ENCODE results near the gene NLRP11.

Gene NLRP11
- long read RNA-seq, donor 1, result 0 reads
- long read RNA-seq, donor 2, result 0 reads
- long read RNA-seq, donor 3, result 0 reads
- long read RNA-seq, donor 4, result 0 reads
- long read RNA-seq, donor 5, result 0 reads
- long read RNA-seq, donor 6, result 0 reads
- long read RNA-seq, donor 7, result 0 reads
- long read RNA-seq, donor 8, result 0 reads

DNA sequence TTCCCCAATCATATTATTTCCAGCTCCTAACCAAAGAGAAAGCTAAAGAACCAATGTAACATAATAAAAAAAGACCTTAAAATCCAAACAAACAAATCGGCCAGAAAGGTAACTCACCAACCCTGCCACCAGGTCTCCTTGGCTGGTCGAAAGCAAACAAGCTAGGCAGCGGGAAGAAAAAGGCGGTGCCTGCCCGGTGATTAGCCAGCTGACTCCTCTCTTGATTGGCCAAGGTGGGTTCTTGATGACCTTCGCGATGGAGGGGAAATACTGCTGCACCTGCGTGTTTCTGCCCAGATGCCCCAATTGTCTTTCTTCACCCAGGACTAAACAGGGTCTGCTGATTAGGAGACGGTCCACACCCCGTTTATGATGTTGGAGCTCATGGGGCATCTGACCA is at the start of gene NLRP11:
Gene NLRP11, minus strand, starts transcription at position 154 of the 400 bp plus-strand sequence. CDS start 13,825 bp downstream, outside the sequence.
- no peak for DNase-seq

DNA sequence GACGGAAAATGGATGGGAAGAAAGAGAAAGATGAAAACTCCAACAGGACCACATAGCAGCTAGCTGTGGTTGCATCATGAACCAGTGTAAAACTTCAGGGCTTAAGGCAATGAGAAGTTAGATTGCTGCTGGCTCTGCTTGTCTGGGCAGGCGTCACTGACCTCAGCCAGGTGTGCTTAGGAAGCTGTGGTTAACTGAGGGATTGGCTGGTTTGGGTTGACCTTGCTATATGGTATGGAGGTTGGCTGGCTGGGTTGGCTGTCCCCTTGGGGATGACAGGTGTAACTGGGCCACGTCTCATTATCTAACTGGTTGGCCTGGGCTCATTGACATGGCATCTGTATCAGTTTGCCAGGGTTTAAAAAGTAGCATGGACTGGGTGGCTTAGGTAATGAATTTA is 45.4 kb upstream of the NLRP11 start:
- DNase-seq, result no peak

DNA sequence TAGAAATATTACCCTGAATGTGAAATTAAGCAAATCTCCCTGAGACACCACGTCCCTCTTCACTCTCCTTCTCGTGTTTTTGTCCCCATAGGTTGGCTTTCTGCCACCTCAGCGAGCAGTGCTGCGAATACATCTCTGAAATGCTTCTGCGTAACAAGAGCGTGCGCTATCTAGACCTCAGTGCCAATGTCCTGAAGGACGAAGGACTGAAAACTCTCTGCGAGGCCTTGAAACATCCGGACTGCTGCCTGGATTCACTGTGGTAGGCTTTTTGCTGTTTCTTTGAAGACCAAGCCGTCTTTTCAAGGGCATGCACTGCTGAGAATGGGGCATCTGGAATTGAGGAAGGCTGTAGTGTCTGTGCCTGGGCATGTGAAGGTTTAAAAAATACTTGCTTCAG is 38.9 kb upstream of the NLRP11 start:
- no peak for DNase-seq

DNA sequence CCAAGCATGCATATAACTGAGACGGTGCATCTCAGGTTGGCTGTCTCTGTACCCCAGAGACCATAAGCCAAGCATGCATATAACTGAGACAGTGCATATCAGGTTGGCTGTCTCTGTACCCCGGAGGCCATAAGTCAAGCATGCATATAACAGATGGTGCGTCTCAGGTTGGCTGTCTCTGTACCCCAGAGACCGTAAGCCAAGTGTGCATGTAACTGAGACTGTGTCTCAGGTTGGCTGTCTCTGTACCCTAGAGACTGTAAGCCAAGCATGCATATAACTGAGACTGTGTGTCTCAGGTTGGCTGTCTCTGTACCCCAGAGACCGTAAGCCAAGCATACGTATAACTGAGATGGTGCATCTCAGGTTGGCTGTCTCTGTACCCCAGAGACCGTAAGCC is 35.3 kb upstream of the NLRP11 start:
- DNase-seq, result no peak

DNA sequence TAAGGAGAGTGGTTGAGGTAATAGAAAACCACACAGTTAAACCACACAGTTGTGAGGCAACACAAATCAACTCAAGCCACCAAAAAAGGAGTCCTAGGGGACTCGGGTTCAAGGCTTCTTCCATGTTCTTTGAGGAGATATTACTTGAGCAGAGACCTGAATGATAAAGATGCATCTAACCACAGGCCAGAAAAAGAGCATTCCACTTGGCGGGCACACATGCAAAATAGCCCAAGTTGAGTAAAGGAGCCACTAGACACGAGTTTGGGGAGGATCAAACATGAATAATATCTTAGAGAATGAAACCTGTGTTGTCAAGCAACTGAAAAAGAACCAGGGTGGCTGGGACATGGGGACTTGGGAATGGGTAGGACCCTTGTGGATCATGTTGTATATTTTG is 34.7 kb upstream of the NLRP11 start:
- DNase-seq, result no peak

DNA sequence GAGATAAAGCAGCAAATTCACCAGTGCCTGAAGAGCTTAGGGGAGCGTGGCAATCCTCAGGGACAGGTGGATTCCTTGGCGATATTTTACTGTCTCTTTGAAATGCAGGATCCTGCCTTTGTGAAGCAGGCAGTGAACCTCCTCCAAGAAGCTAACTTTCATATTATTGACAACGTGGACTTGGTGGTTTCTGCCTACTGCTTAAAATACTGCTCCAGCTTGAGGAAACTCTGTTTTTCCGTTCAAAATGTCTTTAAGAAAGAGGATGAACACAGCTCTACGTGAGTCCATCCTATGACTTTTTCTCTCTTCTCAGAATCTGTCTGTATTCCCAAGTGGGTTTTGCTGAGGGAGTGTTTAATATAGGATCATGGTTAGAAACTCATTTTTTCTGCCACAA is 27.2 kb upstream of the NLRP11 start:
- DNase-seq, result no peak

DNA sequence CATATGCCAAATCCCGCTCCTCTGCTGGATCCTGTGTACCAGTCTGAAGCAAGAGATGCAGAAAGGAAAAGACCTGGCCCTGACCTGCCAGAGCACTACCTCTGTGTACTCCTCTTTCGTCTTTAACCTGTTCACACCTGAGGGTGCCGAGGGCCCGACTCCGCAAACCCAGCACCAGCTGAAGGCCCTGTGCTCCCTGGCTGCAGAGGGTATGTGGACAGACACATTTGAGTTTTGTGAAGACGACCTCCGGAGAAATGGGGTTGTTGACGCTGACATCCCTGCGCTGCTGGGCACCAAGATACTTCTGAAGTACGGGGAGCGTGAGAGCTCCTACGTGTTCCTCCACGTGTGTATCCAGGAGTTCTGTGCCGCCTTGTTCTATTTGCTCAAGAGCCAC is 26.6 kb upstream of the NLRP11 start:
- DNase-seq, result no peak

GRCh38 chr19:55857974-55858373 is 26.2 kb upstream of the NLRP11 start:
- no peak for DNase-seq

DNA sequence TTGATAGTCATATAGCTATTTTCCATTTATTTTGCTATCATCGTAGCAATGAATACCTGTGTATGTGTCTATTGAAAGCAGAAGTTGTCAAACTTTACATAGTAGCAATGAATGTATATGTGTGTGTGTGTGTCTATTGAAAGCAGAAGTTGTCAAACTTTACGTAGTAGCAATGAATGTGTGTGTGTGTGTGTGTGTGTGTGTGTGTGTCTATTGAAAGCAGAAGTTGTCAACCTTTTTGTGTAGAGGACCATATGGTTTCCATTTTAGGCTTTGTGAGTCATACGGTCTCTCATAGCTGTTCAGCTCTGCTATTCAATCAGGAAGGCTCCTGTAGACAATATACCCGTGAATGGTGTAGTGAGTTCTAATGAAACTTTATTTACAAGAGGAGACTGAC is 25.4 kb upstream of the NLRP11 start:
- DNase-seq, result no peak

DNA sequence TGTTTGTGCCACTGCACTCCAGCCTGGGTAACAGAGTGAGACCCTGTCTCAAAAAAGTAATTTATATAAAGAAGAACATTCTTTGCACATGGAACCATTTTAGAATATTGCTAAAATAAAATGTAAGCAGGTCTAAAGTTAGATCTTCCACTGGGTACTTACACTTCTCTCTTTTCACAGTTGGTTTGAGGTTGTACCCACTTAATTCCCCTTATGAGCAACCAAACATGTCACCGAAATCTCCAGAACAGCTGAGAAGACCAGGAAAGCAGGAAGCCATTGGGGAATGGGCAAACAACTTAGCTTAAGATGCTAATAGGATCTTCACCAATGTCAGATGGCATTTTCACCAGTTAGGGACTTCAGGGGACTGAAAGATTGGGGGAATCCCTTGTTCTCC is 23.4 kb upstream of the NLRP11 start:
- DNase-seq, result no peak

- no peak for DNase-seq
Observed at GRCh38 chr19:55838906-55839305, 7.1 kb upstream of the NLRP11 start.

- DNase-seq, result no peak
Observed at GRCh38 chr19:55838251-55838650, 6.5 kb upstream of the NLRP11 start.

DNA sequence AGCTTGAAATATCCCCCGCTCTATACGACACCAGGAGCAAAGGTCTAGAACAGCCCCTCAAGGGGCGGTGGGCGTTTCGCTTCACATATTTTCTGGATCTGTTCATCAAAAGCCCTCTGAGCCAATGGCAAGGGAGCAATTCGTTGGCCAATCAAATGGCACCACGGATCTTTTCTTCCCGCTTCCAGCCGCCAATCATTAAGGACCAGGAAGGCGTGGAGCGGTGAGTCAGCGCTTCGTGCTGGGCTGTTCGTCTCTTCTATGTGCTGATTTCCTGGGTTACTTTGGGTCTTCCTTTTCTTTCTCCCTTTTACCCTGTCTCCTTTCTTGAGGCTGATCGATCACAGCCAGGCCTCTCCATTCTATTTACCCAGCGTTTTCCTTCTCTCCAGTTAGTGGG is 4.5 kb upstream of the NLRP11 start, which contains the start of gene NLRP4:
Gene NLRP4, plus strand, starts transcription at position 201 of the 400 bp plus-strand sequence. CDS start 15,541 bp downstream, outside the sequence.
- DNase-seq, result no peak

- DNase-seq, result no peak
Observed at GRCh38 chr19:55832676-55833075, 877 bp upstream of the NLRP11 start.

DNA sequence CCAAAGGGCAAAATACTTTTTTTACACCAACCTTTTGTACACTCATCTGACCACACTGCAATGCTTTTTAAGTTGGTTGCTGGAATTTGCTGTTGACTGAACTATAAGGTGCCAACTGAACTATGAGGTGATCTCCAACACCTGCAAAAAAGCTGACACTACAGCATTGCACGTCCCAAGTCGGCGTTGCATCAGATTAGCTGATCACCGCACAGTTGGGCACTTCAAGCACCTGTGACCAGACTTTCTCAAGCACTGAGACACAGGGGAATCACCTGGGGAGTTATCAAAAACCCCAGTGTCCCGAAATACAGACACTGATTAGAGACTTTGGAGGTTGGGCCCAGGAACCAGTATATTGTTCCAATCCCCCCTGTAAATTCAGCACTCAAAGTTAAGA is 1.1 kb downstream of the NLRP11 start:
- DNase-seq, result no peak

GRCh38 chr19:55820037-55820436 is 11.8 kb downstream of the NLRP11 start:
- no peak for DNase-seq

- DNase-seq, result no peak
Observed at GRCh38 chr19:55813906-55814305, 17.9 kb downstream of the NLRP11 start.

DNA sequence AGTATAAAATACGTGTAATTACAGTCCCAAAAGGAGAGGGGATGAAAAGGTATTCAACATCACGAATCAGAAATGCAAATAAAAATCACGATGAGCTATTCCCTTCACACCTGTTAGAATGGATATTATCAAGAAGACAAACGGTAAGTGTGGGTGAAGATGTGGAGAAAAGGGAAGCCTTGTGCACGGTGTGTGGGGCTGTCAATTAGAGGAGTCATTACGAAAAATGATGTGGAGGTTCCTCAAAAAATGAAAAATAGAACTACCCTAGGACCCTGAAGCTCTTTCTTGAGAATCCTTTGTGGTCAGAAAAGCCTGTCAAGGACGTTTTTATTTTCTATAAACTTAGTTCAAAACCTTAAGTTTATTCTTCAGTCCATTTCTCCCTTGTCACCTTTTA is 19.4 kb downstream of the NLRP11 start:
- no peak for DNase-seq

GRCh38 chr19:55811340-55811739 is 20.5 kb downstream of the NLRP11 start:
- DNase-seq, result no peak

- DNase-seq, result peak; percentile 7
Observed at GRCh38 chr19:55809381-55810058, 22.3 kb downstream of the NLRP11 start.

DNA sequence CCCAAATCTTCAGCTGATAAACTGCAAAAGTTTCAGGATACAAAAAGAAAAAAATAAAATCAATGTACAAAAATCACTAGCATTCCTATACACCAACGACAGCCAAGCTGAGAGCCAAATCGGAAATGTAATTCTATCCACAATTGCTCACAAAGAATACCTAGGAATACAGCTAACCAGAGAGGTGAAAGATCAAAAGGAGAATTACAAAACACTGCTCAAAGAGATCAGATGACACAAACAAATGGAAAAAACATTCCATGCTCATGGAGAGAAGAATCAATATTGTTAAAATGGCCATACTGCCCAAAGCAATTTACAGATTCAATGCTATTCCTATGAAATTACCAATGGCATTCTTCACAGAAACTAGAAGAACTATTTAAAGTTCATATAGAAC is 29.5 kb downstream of the NLRP11 start:
- DNase-seq, result no peak

DNA sequence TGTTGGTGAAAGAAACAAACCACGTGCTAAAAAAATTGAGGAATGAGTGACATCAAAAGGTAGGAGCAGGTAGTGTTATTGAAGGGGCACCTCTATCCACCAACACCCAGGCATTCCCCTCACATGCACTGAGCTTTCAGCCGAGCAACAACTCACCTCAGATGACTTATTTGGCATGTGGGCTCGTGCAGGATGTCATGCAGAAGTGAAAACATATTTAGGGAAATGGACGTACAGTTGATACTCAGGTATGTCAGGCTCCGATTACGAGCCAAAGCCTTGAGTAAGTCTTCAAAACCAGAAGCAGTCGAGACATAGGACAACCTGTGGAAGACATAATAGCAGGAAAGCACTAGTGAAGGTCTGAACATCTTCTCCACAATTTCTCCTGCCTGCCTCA is 30.4 kb downstream of the NLRP11 start:
- DNase-seq, result no peak

- no peak for DNase-seq
Observed at GRCh38 chr19:55795021-55795420, 36.8 kb downstream of the NLRP11 start.

DNA sequence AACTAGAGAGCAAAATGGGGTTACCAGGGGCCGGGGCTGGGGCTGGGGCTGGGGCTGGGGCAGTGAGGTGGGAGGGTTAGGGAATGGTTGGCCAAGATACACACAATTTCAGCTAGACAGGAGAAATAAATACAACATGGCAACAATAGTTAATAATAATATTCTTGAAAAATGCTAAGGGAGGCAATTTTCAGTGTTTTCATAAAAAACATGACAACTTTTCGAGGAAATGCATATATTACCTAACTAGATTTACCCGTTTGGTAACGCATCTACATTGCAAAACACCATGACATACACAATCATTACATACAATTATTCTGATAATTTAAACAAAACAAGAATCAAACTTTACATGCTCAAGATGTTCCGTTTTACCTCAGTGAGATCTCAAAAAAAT is 50.7 kb downstream of the NLRP11 start:
- DNase-seq, result no peak

GRCh38 chr19:55778331-55778730 is 53.5 kb downstream of the NLRP11 start:
- DNase-seq, result no peak
